ENCODE measurements around the gene UGT2B7.

Gene UGT2B7

GRCh38 chr4:69147334-69147733 is 51.1 kb downstream of the UGT2B7 start:
- no peak for DNase-seq (ENCODE audit: low read depth in 3 of 3, low spot score in 1 of 3)

GRCh38 chr4:69154021-69154420 is 57.7 kb downstream of the UGT2B7 start:
- no peak for DNase-seq (ENCODE audit: low read depth in 3 of 3, low spot score in 1 of 3)

GRCh38 chr4:69156913-69157312 is 60.6 kb downstream of the UGT2B7 start:
- no peak for DNase-seq (ENCODE audit: low read depth in 3 of 3, low spot score in 1 of 3)

All from stimulated activated CD4-positive, alpha-beta T cell treated with anti-CD3 and anti-CD28 coated beads, TNF-alpha, amount 100 ng/mL, for 1 hour (primary cell).